IMR-90 (cell line): Measurements from ENCODE around the gene ERGIC1. TPM values are rescaled to one million over a fixed set of nuclear protein-coding genes. Genes with fewer than 3 reads are reported as not detected.
A peak's percentile ranks its signal among the peaks of the same experiment; 100 is the strongest.

Source experiments
- ATAC-seq: fragments of 200-7000 bp; cut with Tn5 transposase; 2 replicates; pipeline ENCODE4 v1.9.1; 2020; ENCODE audit warnings: low read depth, mild to moderate bottlenecking, moderate library complexity
- BruUV-seq: library from RNA; stranded (reverse); fragments of 400-500 nt; replicated peaks from 2 replicates; lab custom pipeline; 2021; lab: Mats Ljungman, UMichigan
- CTCF ChIA-PET: fragments of 300-600 bp; formaldehyde crosslinking; extraction: SDS; loops from one replicate; lab custom pipeline; 2021; ENCODE audit warnings: antibody characterized with exemption; lab: Yijun Ruan, JAX
- POLR2A ChIA-PET: fragments of 300-600 bp; sonication (Branson Sonifier 250); formaldehyde crosslinking; loops from one replicate; lab custom pipeline; 2022; ENCODE audit warnings: antibody characterized with exemption; ENCODE audit not compliant: unreplicated experiment; lab: Charles Lee
- DNase-seq: peaks from one replicate; pipeline ENCODE4 v3.0.0; 2013
- H2AFZ ChIP-seq: replicated peaks from 2 replicates; pipeline ENCODE3; 2013; ENCODE audit warnings: low read length, mild to moderate bottlenecking; ENCODE audit not compliant: poor library complexity
- H2AK5ac ChIP-seq: 2 replicates; pipeline ENCODE4 v1.6.1; 2013; ENCODE audit warnings: low read depth, low read length, inconsistent platforms
- H2AK9ac ChIP-seq: replicated peaks from 2 replicates; pipeline ENCODE3; 2013; ENCODE audit warnings: mild to moderate bottlenecking, low read depth, low read length, moderate library complexity; ENCODE audit not compliant: poor library complexity
- H2BK120ac ChIP-seq: 2 replicates; pipeline ENCODE4 v1.6.1; 2013; ENCODE audit warnings: low read depth, low read length, inconsistent platforms
- H2BK15ac ChIP-seq: 3 replicates; pipeline ENCODE4 v1.6.1; 2013; ENCODE audit warnings: low read depth, low read length, inconsistent platforms
- H2BK20ac ChIP-seq: 2 replicates; pipeline ENCODE4 v1.6.1; 2013; ENCODE audit warnings: low read depth, mild to moderate bottlenecking, inconsistent platforms, low read length, moderate library complexity
- H2BK5ac ChIP-seq: 2 replicates; pipeline ENCODE4 v1.6.1; 2013; ENCODE audit warnings: mild to moderate bottlenecking, low read depth, low read length, inconsistent platforms; ENCODE audit not compliant: poor library complexity, severe bottlenecking
- H3K14ac ChIP-seq: replicated peaks from 2 replicates; pipeline ENCODE4 v1.6.1; 2013; ENCODE audit warnings: low read depth, low read length, inconsistent platforms
- H3K18ac ChIP-seq: 2 replicates; pipeline ENCODE4 v1.6.1; 2013; ENCODE audit warnings: low read depth, low read length, control low read depth
- H3K23ac ChIP-seq: 2 replicates; pipeline ENCODE4 v1.6.1; 2013; ENCODE audit warnings: low read depth, low read length, inconsistent platforms
- H3K27ac ChIP-seq: 2 replicates; pipeline ENCODE4 v1.5.1; 2013; ENCODE audit warnings: mild to moderate bottlenecking, control low read depth, low read length; ENCODE audit not compliant: insufficient read depth
- H3K27me3 ChIP-seq: 2 replicates; pipeline ENCODE4 v1.6.1; 2013; ENCODE audit warnings: low read length; ENCODE audit not compliant: control insufficient read depth, insufficient read depth
- H3K36me3 ChIP-seq: 2 replicates; pipeline ENCODE4 v1.6.1; 2013; ENCODE audit warnings: low read length, mixed read lengths; ENCODE audit not compliant: control insufficient read depth, insufficient read depth
- H3K4ac ChIP-seq: 2 replicates; pipeline ENCODE4 v1.6.1; 2013; ENCODE audit warnings: low read depth, low read length, inconsistent platforms
- H3K4me1 ChIP-seq: 2 replicates; pipeline ENCODE4 v1.6.1; 2013; ENCODE audit warnings: low read length, mixed read lengths; ENCODE audit not compliant: control insufficient read depth, insufficient read depth
- H3K4me2 ChIP-seq: 2 replicates; pipeline ENCODE4 v1.6.1; 2013; ENCODE audit warnings: low read depth, mild to moderate bottlenecking, control low read depth, low read length, moderate library complexity
- H3K4me3 ChIP-seq: 2 replicates; pipeline ENCODE4 v1.5.1; 2013; ENCODE audit warnings: low read depth, mild to moderate bottlenecking, control low read depth, low read length, moderate library complexity; ENCODE audit not compliant: insufficient read depth
- H3K56ac ChIP-seq: 2 replicates; pipeline ENCODE4 v1.6.1; 2013; ENCODE audit warnings: low read length, inconsistent platforms; ENCODE audit not compliant: insufficient read depth; ENCODE audit errors: extremely low read depth
- H3K79me1 ChIP-seq, 2 experiments: 2 replicates each; pipeline ENCODE4 v1.6.1; 2013; ENCODE audit warnings: low read length in 2 of 2, inconsistent platforms in 1 of 2, low read depth in 1 of 2
- H3K9ac ChIP-seq: 2 replicates; pipeline ENCODE4 v1.6.1; 2013; ENCODE audit warnings: low read depth, low read length, control low read depth
- H3K9me1 ChIP-seq: 2 replicates; pipeline ENCODE4 v1.6.1; 2013; ENCODE audit warnings: low read length, inconsistent platforms; ENCODE audit not compliant: insufficient read depth
- H3K9me3 ChIP-seq: 2 replicates; pipeline ENCODE4 v1.6.1; 2013; ENCODE audit warnings: low read length; ENCODE audit not compliant: control insufficient read depth, insufficient read depth
- H4K20me1 ChIP-seq: 2 replicates; pipeline ENCODE4 v1.6.1; 2013; ENCODE audit warnings: low read length, inconsistent platforms; ENCODE audit not compliant: insufficient read depth
- H4K5ac ChIP-seq: 2 replicates; pipeline ENCODE4 v1.6.1; 2013; ENCODE audit warnings: mild to moderate bottlenecking, low read depth, low read length, control low read depth
- H4K8ac ChIP-seq, 2 experiments: 2 replicates each; pipeline ENCODE4 v1.6.1; 2013; ENCODE audit warnings: low read depth in 2 of 2, low read length in 2 of 2, control low read depth in 1 of 2, inconsistent platforms in 1 of 2
- H4K91ac ChIP-seq: 2 replicates; pipeline ENCODE4 v1.6.1; 2013; ENCODE audit warnings: low read depth, low read length, inconsistent platforms; ENCODE audit not compliant: insufficient read depth
- CEBPB ChIP-seq: IDR thresholded peaks from 2 replicates; pipeline ENCODE4 v1.6.1; 2012; ENCODE audit warnings: low read depth, low read length, improper control_type of control experiment
- CHD1 ChIP-seq: IDR thresholded peaks from 2 replicates; pipeline ENCODE4 v1.6.1; 2012; ENCODE audit warnings: low read depth, low read length, improper control_type of control experiment
- CTCF ChIP-seq: conservative IDR thresholded peaks from 2 replicates; pipeline ENCODE4 v1.5.1; 2012; ENCODE audit warnings: mild to moderate bottlenecking, low read depth, low read length, improper control_type of control experiment
- FOS ChIP-seq: fragments of 150-350 bp; IDR thresholded peaks from 2 replicates; pipeline ENCODE4 v1.6.1; 2016; ENCODE audit warnings: low read depth, low read length
- MAZ ChIP-seq: IDR thresholded peaks from 2 replicates; pipeline ENCODE4 v1.6.1; 2012; ENCODE audit warnings: low read depth, mild to moderate bottlenecking, low read length, improper control_type of control experiment, moderate library complexity, borderline replicate concordance
- MXI1 ChIP-seq: IDR thresholded peaks from 2 replicates; pipeline ENCODE4 v1.6.1; 2012; ENCODE audit warnings: low read depth, mild to moderate bottlenecking, low read length, moderate library complexity, borderline replicate concordance
- POLR2A ChIP-seq: IDR thresholded peaks from 2 replicates; pipeline ENCODE4 v1.6.1; 2012; ENCODE audit warnings: mild to moderate bottlenecking, low read depth, low read length
- RAD21 ChIP-seq: IDR thresholded peaks from 2 replicates; pipeline ENCODE4 v1.6.1; 2012; ENCODE audit warnings: low read length, improper control_type of control experiment
- RFX5 ChIP-seq: IDR thresholded peaks from 2 replicates; pipeline ENCODE4 v1.8.0; 2012; ENCODE audit warnings: low read depth, mild to moderate bottlenecking, low read length, moderate library complexity
- SMC3 ChIP-seq: fragments of 150-350 bp; IDR thresholded peaks from 2 replicates; pipeline ENCODE4 v1.6.1; 2016; ENCODE audit warnings: low read depth, mild to moderate bottlenecking, antibody characterized with exemption, low read length, moderate library complexity
- USF2 ChIP-seq: fragments of 150-350 bp; IDR thresholded peaks from 2 replicates; pipeline ENCODE4 v1.6.1; 2017; ENCODE audit warnings: mild to moderate bottlenecking, antibody characterized with exemption, low read length, low read depth
- WGBS, 2 experiments: methylation state at CpG; one replicate each; pipeline versions ENCODE4 v1.1.5 to v1.1.7; 2013; ENCODE audit warnings: missing lambda C conversion rate in 2 of 2; ENCODE audit not compliant: insufficient read length in 1 of 2; ENCODE audit errors: extremely low coverage in 2 of 2; 5-methylcytosine and 5-hydroxymethylcytosine counted together
- dilution Hi-C: fragments of 300-500 bp; cut with HindIII; formaldehyde crosslinking; loops from one replicate; pipeline ENCODE4 v1.14.3; 2018; ENCODE audit warnings: low sequenced_read_pairs; ENCODE audit not compliant: unreplicated experiment
- in situ Hi-C: fragments of 300-500 bp; cut with MboI; formaldehyde crosslinking; loops from 3 replicates; pipeline ENCODE4 v1.14.3; 2019; ENCODE audit warnings: low sequenced_read_pairs, inconsistent platforms, mixed read lengths
- intact Hi-C: fragments of 100-400 bp; cut with micrococcal nuclease; formaldehyde crosslinking; loops from 2 replicates; pipeline ENCODE4 v1.10.0; 2022
- polyA plus RNA-seq, 3 experiments: library from polyadenylated mRNA; depleted of rRNA; stranded (reverse); fragments of >200 nt; gene quantifications; 2 replicates each; pipeline ENCODE4 v1.2.3, GENCODE V29; 2012; ENCODE audit warnings: low replicate concordance in 1 of 3
- total RNA-seq: library from RNA; depleted of rRNA; stranded (reverse); fragments of >200 nt; gene quantifications from 2 replicates; pipeline ENCODE4 v1.2.3, GENCODE V29; 2012

ERGIC1 gene
- total and polyA plus RNA-seq, 2 of the 4 experiments (the other 2 are of a cell fraction): 134 to 192 TPM

- CTCF ChIA-PET: no interaction called here
- peaks cover 37% of the 10 kb centered on the region for H4K20me1 ChIP-seq
- H2AK9ac ChIP-seq: no peak overlapping the region
- peak overlapping the region in 1 of 2 experiments; percentile 35; a peak in 2 of 4 replicates for H4K8ac ChIP-seq
- H2AFZ ChIP-seq: no peak overlapping the region
- peak overlapping the region; percentile 48 for H3K4ac ChIP-seq
- no peaks in the 10 kb centered on the region for H3K9me3 ChIP-seq
- no peak overlapping the region for H3K56ac ChIP-seq
- dilution Hi-C loops (no loop called here), in situ Hi-C loops (no loop called here), intact Hi-C loops (no loop called here)
- TF ChIP-seq FOS: no peak
- no peak for TF ChIP-seq POLR2A
- no peak for TF ChIP-seq RAD21
- no peak for TF ChIP-seq CHD1
- no peak for TF ChIP-seq USF2
- TF ChIP-seq RFX5: no peak
- TF ChIP-seq CTCF: no peak
- no peak for TF ChIP-seq MAZ
- TF ChIP-seq MXI1: no peak
- no peak for TF ChIP-seq SMC3
- TF ChIP-seq CEBPB: no peak
- H3K4me2 ChIP-seq: no peak overlapping the region
- H3K9me1 ChIP-seq: peaks cover 37% of the 10 kb centered on the region
- no peak overlapping the region for H4K5ac ChIP-seq
- BruUV-seq: no TSS peak
- H2BK20ac ChIP-seq: no peak overlapping the region
- no peak overlapping the region for H2BK15ac ChIP-seq
- POLR2A ChIA-PET: interaction anchor here (1.7 kb wide), 1 partner anchor 75 kb away, joined by 6 read pairs; the partner anchor contains the start of gene DUSP1
- peaks cover 13 to 84% of the 10 kb centered on the region in 2 experiments; a peak in 2 of 4 replicates for H3K79me1 ChIP-seq
- WGBS, 2 experiments: no CpG with 5 or more reads among the region's 4 CpGs
- H3K9ac ChIP-seq: no peak overlapping the region; the same call in 1 of the 2 replicates
- peak overlapping the region; percentile 23; the same call in 1 of the 2 replicates for H2AK5ac ChIP-seq
- H2BK120ac ChIP-seq: no peak overlapping the region
- H4K91ac ChIP-seq: peak overlapping the region; percentile 5; the same call in 1 of the 2 replicates
- peaks cover 13% of the 10 kb centered on the region for H3K4me1 ChIP-seq
- peak overlapping the region; percentile 48 for H3K14ac ChIP-seq
- DNase-seq (no peak), ATAC-seq (no peak; the same call in 1 of the 2 replicates)
- no peak overlapping the region; the same call in 1 of the 2 replicates for H3K27ac ChIP-seq
- H3K18ac ChIP-seq: no peak overlapping the region
- H2BK5ac ChIP-seq: peak overlapping the region; percentile 29
- H3K27me3 ChIP-seq: no peaks in the 10 kb centered on the region
- H3K23ac ChIP-seq: peak overlapping the region; percentile 70; the same call in 1 of the 2 replicates
- peaks cover 7% of the 10 kb centered on the region; the same call in 1 of the 2 replicates for H3K36me3 ChIP-seq
- H3K4me3 ChIP-seq: no peak overlapping the region
These were observed 12.6 kb downstream of the ERGIC1 start for GRCh38 chr5:172846677-172847076.
